AG10803 (cell line): Measurements from ENCODE around the gene MBNL2.

Experiments used
- DNase-seq: peaks from one replicate; pipeline ENCODE4 v3.0.0; 2010; ENCODE audit warnings: low read depth
- H3K4me3 ChIP-seq: 2 replicates; pipeline ENCODE4 v1.5.1; 2011; ENCODE audit warnings: mild to moderate bottlenecking, low read length, control low read depth
- CTCF ChIP-seq: conservative IDR thresholded peaks from 2 replicates; pipeline ENCODE4 v1.5.1; 2011; ENCODE audit warnings: mild to moderate bottlenecking, low read length, control low read depth, inconsistent platforms

The MBNL2 gene

GRCh38 chr13:97307882-97308624 lies 85.9 kb downstream of the MBNL2 start:
- DNase-seq = peak; percentile 82
- peak overlapping the region; percentile 4; the same call in 1 of the 2 replicates for H3K4me3 ChIP-seq
- TF ChIP-seq CTCF = no peak

GRCh38 chr13:97308735-97309429 lies 86.7 kb downstream of the MBNL2 start:
- DNase-seq = no peak
- no peak overlapping the region for H3K4me3 ChIP-seq
- no peak for TF ChIP-seq CTCF

GRCh38 chr13:97310809-97311436 lies 88.8 kb downstream of the MBNL2 start:
- DNase-seq = no peak
- no peak overlapping the region for H3K4me3 ChIP-seq
- TF ChIP-seq CTCF = no peak

- no peak for TF ChIP-seq CTCF
- DNase-seq = no peak
Observed at GRCh38 chr13:97311956-97312355, 89.8 kb downstream of the MBNL2 start.

GRCh38 chr13:97313551-97314260 lies 91.6 kb downstream of the MBNL2 start:
- no peak overlapping the region for H3K4me3 ChIP-seq
- no peak for DNase-seq
- no peak for TF ChIP-seq CTCF

More at GRCh38 chr13:97311956-97312355, 89.8 kb downstream of the MBNL2 start:
- no peak overlapping the region for H3K4me3 ChIP-seq

- no peak for DNase-seq
- no peak overlapping the region for H3K4me3 ChIP-seq
- no peak for TF ChIP-seq CTCF
Observed at GRCh38 chr13:97316390-97316789, 94.3 kb downstream of the MBNL2 start.
